HL-60/S4 treated with phorbol 12-myristate 13-acetate at 8.2 ng/mL for 4 days and 3 days (cell line): Measurements from ENCODE around the gene FOCAD.
"Not testable (repeated sequence)": the region's sequence is repeated elsewhere in the genome, so short reads cannot be mapped to it uniquely, and the experiment has no call there.

ENCODE experiments used
- in situ Hi-C: fragments of 300-500 bp; cut with MboI; formaldehyde crosslinking; loops from 2 replicates; pipeline ENCODE4 v1.15.0; 2022; ENCODE audit warnings: low sequenced_read_pairs

The FOCAD gene

GRCh38 chr9:20671635-20672034 is 12.4 kb upstream of the FOCAD start:
- in situ Hi-C loops = no loop called here

- in situ Hi-C loops = not testable (repeated sequence)
Observed at GRCh38 chr9:20673537-20673936, 10.5 kb upstream of the FOCAD start.

- in situ Hi-C loops = no loop called here
Observed at GRCh38 chr9:20681467-20681866, 2.6 kb upstream of the FOCAD start.

- in situ Hi-C loops = no loop called here
Observed at GRCh38 chr9:20683351-20684034, 566 bp upstream of the FOCAD start.

GRCh38 chr9:20684875-20685696 is 1.0 kb downstream of the FOCAD start:
- in situ Hi-C loops = no loop called here

GRCh38 chr9:20685769-20686168 is 1.7 kb downstream of the FOCAD start:
- in situ Hi-C loops = no loop called here

- in situ Hi-C loops = no loop called here
Observed at GRCh38 chr9:20689833-20690232, 5.8 kb downstream of the FOCAD start.

GRCh38 chr9:20692554-20692953 is 8.5 kb downstream of the FOCAD start:
- in situ Hi-C loops = no loop called here

- in situ Hi-C loops = no loop called here
Observed at GRCh38 chr9:20693068-20693467, 9.0 kb downstream of the FOCAD start.

GRCh38 chr9:20694248-20694647 is 10.2 kb downstream of the FOCAD start:
- in situ Hi-C loops = no loop called here

GRCh38 chr9:20697021-20697719 is 13.1 kb downstream of the FOCAD start:
- in situ Hi-C loops = no loop called here

- in situ Hi-C loops = no loop called here
Observed at GRCh38 chr9:20698782-20699181, 14.7 kb downstream of the FOCAD start.

- in situ Hi-C loops = no loop called here
Observed at GRCh38 chr9:20701060-20701459, 17.0 kb downstream of the FOCAD start.

- in situ Hi-C loops = no loop called here
Observed at GRCh38 chr9:20702570-20702969, 18.5 kb downstream of the FOCAD start.

- in situ Hi-C loops = no loop called here
Observed at GRCh38 chr9:20703146-20703545, 19.1 kb downstream of the FOCAD start.

- in situ Hi-C loops = no loop called here
Observed at GRCh38 chr9:20707708-20708107, 23.6 kb downstream of the FOCAD start.

GRCh38 chr9:20713172-20713571 is 29.1 kb downstream of the FOCAD start:
- in situ Hi-C loops = no loop called here

GRCh38 chr9:20714442-20715415 is 30.7 kb downstream of the FOCAD start:
- in situ Hi-C loops = no loop called here

- in situ Hi-C loops = no loop called here
Observed at GRCh38 chr9:20722221-20722620, 38.2 kb downstream of the FOCAD start.

GRCh38 chr9:20725675-20726074 is 41.6 kb downstream of the FOCAD start:
- in situ Hi-C loops = no loop called here

GRCh38 chr9:20726144-20726543 is 42.1 kb downstream of the FOCAD start:
- in situ Hi-C loops = no loop called here
